K562 (cell line): Measurements from ENCODE around the gene RTBDN. TPM values are rescaled to one million over a fixed set of nuclear protein-coding genes. Genes with fewer than 3 reads are reported as not detected.

Experiments
- ARID4B ChIP-seq: sonication (generic); formaldehyde crosslinking; IDR thresholded peaks from 2 replicates; pipeline ENCODE4 v1.8.0; 2022; ENCODE audit warnings: mild to moderate bottlenecking, missing genetic modification reagents
- E2F6 ChIP-seq, 2 experiments: IDR thresholded peaks; 2 replicates each; pipeline ENCODE4 v1.6.1; 2011; ENCODE audit warnings: borderline replicate concordance in 1 of 2, control low read depth in 1 of 2, low read depth in 1 of 2, low read length in 1 of 2, mild to moderate bottlenecking in 1 of 2, mixed read lengths in 1 of 2, moderate library complexity in 1 of 2; ENCODE audit not compliant: insufficient read depth in 1 of 2, insufficient read length in 1 of 2, poor library complexity in 1 of 2, severe bottlenecking in 1 of 2; ENCODE audit errors: extremely low read depth in 1 of 2
- MYNN ChIP-seq, 2 experiments: sonication (generic); formaldehyde crosslinking in 1 of 2; IDR thresholded peaks; 2 replicates each; pipeline versions ENCODE4 v1.5.0 to v1.6.1; 2016 to 2020; ENCODE audit warnings: antibody characterized with exemption in 1 of 2, missing genetic modification reagents in 1 of 2
- NCOA6 ChIP-seq: fragments of 450-650 bp; IDR thresholded peaks from 2 replicates; pipeline ENCODE4 v1.6.1; 2017; ENCODE audit warnings: mild to moderate bottlenecking
- NFE2 ChIP-seq: IDR thresholded peaks from 2 replicates; pipeline ENCODE4 v1.6.1; 2014; ENCODE audit warnings: antibody characterized with exemption, low read depth
- NR0B1 ChIP-seq: fragments of 450-650 bp; IDR thresholded peaks from one replicate; pipeline ENCODE4 v1.6.1; 2018; ENCODE audit warnings: mild to moderate bottlenecking, moderate library complexity; ENCODE audit not compliant: partially characterized antibody
- PRMT5 ChIP-seq: sonication (generic); formaldehyde crosslinking; IDR thresholded peaks from 2 replicates; pipeline ENCODE4 v1.5.0; 2020; ENCODE audit warnings: missing genetic modification reagents
- RREB1 ChIP-seq: fragments of 250-450 bp; sonication (Bioruptor Pico); IDR thresholded peaks from 2 replicates; pipeline ENCODE4 v1.4.0; 2020
- SIN3B ChIP-seq: fragments of 450-650 bp; IDR thresholded peaks from 2 replicates; pipeline ENCODE4 v1.6.1; 2017; ENCODE audit warnings: low read depth, mild to moderate bottlenecking, moderate library complexity
- ZNF740 ChIP-seq, 3 experiments: fragments of 200-800 bp in 1 of 3; sonication (Bioruptor generic) in 1 of 3; sonication (generic) in 1 of 3; formaldehyde crosslinking in 1 of 3; IDR thresholded peaks; 2 replicates each; pipeline versions ENCODE4 v1.6.1 to v1.8.0; 2016 to 2022; ENCODE audit warnings: mild to moderate bottlenecking in 2 of 3, missing compliant biosample characterization in 2 of 3, missing genetic modification characterization in 2 of 3, missing genetic modification reagents in 1 of 3
- ZNF75A ChIP-seq: fragments of 450-650 bp; formaldehyde crosslinking; IDR thresholded peaks from 2 replicates; pipeline ENCODE4 v1.4.0; 2020; ENCODE audit warnings: mild to moderate bottlenecking
- polyA plus RNA-seq, 8 experiments: library from polyadenylated mRNA; depleted of rRNA in 4 of 8; stranded (reverse) in 5 of 8; unstranded in 3 of 8; fragments of >200 nt; fragmentation: Nextera tagmentation in 2 of 8; fragmentation: Illumina TruSeq in 1 of 8; extraction: Ambion mirVana in 2 of 8; extraction: Trizol in 1 of 8; gene quantifications; 2 replicates each; pipeline versions ENCODE4 v1.2.1 to v1.2.3, GENCODE V29; 2011 to 2014; ENCODE audit warnings: inconsistent platforms in 1 of 8, missing spikeins in 1 of 8
- total RNA-seq, 7 experiments: library from RNA; depleted of rRNA in 6 of 7; stranded (reverse); fragments of >200 nt in 6 of 7; fragmentation: Illumina TruSeq in 2 of 7; extraction: Trizol in 2 of 7; gene quantifications; 2 replicates each; pipeline versions ENCODE4 v1.2.1 to v1.2.3, GENCODE V29; 2011 to 2021; ENCODE audit warnings: low replicate concordance in 1 of 7

Gene RTBDN
- total and polyA plus RNA-seq, 9 of the 15 experiments (the other 6 are each of a cell fraction or from before 2014, with no cell fraction given), result 0.20 to 2.3 (median 0.72) TPM; not detected in 1

- TF ChIP-seq MYNN (IDR thresholded peaks at IDR 0.05) (peak; percentile 25; the same call in 1 of the 2 replicates), MYNN (CRISPR knock-in tag; IDR thresholded peaks at IDR 0.05) (no peak), NFE2 (no peak), ZNF75A (CRISPR knock-in tag) (no peak), ZNF740 (CRISPR knock-in tag; IDR thresholded peaks at IDR 0.05) (no peak), ZNF740 (tag; IDR thresholded peaks at IDR 0.05) (no peak), PRMT5 (CRISPR knock-in tag) (no peak), NCOA6 (peak; percentile 91), NR0B1 (no peak), E2F6 (IDR thresholded peaks at IDR 0.05; ENCODE audit: borderline replicate concordance in 1 of 2, extremely low read depth in 1 of 2, insufficient read depth in 1 of 2, insufficient read length in 1 of 2, low read depth in 1 of 2, low read length in 1 of 2, poor library complexity in 1 of 2, severe bottlenecking in 1 of 2) (peak in 1 of 2 experiments; percentile 26), RREB1 (peak; percentile 95), ARID4B (CRISPR knock-in tag) (no peak), SIN3B (peak; percentile 49)
Measured at GRCh38 chr19:12789904-12790619, 44.3 kb downstream of the RTBDN start (continued).
